ENCODE data around the gene SLC23A1.

The SLC23A1 gene

DNA sequence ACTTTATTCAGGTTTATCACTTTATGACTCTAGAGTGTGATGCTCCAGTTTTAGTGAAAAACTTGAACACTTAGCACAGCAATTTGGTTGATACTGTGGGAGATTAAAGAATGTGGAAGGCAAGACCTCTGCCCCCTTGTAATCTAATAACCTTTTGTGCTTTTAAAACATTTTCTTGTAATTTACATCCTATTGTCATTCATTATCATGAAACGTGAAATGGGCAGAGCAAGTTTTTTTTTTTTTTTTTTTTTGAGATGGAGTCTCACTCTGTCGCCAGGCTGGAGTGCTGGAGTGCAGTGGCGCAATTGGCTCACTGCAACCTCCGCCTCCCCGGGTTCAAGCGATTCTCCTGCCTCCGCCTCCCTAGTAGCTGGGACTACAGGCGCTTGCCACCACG, 39.6 kb downstream of the SLC23A1 start:
- TF ChIP-seq, protein P1, sequence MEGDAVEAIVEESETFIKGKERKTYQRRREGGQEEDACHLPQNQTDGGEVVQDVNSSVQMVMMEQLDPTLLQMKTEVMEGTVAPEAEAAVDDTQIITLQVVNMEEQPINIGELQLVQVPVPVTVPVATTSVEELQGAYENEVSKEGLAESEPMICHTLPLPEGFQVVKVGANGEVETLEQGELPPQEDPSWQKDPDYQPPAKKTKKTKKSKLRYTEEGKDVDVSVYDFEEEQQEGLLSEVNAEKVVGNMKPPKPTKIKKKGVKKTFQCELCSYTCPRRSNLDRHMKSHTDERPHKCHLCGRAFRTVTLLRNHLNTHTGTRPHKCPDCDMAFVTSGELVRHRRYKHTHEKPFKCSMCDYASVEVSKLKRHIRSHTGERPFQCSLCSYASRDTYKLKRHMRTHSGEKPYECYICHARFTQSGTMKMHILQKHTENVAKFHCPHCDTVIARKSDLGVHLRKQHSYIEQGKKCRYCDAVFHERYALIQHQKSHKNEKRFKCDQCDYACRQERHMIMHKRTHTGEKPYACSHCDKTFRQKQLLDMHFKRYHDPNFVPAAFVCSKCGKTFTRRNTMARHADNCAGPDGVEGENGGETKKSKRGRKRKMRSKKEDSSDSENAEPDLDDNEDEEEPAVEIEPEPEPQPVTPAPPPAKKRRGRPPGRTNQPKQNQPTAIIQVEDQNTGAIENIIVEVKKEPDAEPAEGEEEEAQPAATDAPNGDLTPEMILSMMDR (IDR thresholded peaks at IDR 0.05) = no peak
- intact Hi-C loops (cut with DNase I; ENCODE audit: low total_unique reads) = loop anchor here (5.0 kb wide), 1 partner anchor 51 kb away; the partner anchor contains the start of gene MATR3
- peaks cover 0 to 44% (median 20%) of the 10 kb centered on the region in 4 donors for H3K4me1 ChIP-seq
- no peaks in the 10 kb centered on the region for H3K27me3 ChIP-seq
- DNase-seq = no peak
- peak overlapping the region; percentile 77 to 92 for H3K4me3 ChIP-seq
- H3K27ac ChIP-seq = peak overlapping the region in 1 of 2 donors; percentile 98
- no peaks in the 10 kb centered on the region for H3K9me3 ChIP-seq
- H3K36me3 ChIP-seq = peaks cover 0 to 6% (median 0%) of the 10 kb centered on the region in 3 donors

DNA sequence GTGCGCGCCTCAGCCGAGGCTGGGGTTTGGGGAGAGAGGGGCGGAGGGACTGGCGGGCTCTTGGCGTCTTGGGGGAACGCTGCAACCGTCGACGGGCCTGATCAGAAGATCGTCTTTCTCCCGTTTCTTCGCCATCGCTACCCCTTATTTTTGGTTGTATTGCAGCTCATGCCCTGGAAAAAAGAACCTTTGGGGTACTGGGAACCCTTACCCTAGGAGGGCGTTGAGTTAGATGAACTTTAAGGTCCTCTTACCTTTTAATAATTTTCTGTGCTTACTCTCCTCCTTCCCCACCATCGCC, 40.7 kb downstream of the SLC23A1 start:
- Histone ChIP-seq H3K9me3 (no peaks in the 10 kb centered on the region), H3K27me3 (no peaks in the 10 kb centered on the region), H3K27ac (peak overlapping the region; percentile 94 to 98), H3K4me3 (peak overlapping the region; percentile 77 to 92), H3K4me1 (peaks cover 0 to 40% (median 17%) of the 10 kb centered on the region in 4 donors), H3K36me3 (peaks cover 0 to 6% (median 0%) of the 10 kb centered on the region in 3 donors)
- TF ChIP-seq, protein P1 (IDR thresholded peaks at IDR 0.05) = no peak
- no peak for DNase-seq
- intact Hi-C loops (cut with DNase I; ENCODE audit: low total_unique reads) = loop anchor here (5.0 kb wide), 1 partner anchor 50 kb away; the partner anchor contains the start of gene MATR3

DNA sequence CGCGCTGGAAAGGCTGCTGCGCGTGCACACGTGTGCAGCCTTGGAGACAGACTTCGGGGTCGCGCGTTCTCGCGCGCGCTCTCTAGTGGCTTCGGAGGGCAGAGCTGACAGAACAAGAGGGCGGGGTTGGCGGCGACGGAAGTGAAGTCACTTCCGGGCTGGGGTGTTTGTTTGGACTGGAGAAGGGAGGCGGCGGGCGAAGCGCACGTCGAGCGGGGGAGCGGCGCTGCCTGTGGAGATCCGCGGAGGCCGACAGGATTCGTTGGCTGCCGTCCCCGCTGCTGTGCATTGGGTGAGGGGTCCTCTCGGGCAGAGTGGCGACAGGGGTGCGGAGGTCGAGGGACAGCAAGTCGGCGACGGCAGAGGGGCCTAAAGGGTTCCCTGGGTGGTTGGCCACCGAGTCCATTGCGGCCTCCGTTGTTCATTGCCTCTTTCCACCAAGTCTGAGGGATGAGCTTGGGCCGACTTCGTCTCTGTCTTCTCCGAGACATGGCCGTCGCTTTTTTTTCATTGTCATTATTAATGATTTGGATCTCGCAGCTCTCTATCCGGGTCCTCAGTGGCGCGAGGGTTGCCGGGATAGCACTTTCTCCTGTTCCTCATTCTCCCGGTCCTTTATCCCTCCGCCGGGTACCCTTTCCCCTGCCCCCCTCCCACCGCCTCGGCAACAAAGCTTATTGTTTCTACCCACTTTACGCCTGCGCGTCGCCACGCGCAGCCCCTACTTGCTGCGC, 41.2 kb downstream of the SLC23A1 start, which contains the start of gene PAIP2:
PAIP2 (plus strand) TSS at position 166 of the 734 bp plus-strand sequence. CDS start 21,931 bp downstream, outside the sequence.
- peak within 1 kb of the TSS; percentile 94 to 98 for H3K27ac ChIP-seq
- H3K4me3 ChIP-seq = peak within 1 kb of the TSS; percentile 77 to 92
- H3K9me3 ChIP-seq = no peaks in the 10 kb centered on the region
- no peaks in the 10 kb centered on the region for H3K27me3 ChIP-seq
- peaks cover 0 to 46% (median 19%) of the 10 kb centered on the region in 4 donors for H3K4me1 ChIP-seq
- intact Hi-C loops (cut with DNase I; ENCODE audit: low total_unique reads) = loop anchor here (5.0 kb wide), 1 partner anchor 50 kb away; the partner anchor contains the start of gene MATR3
- peaks cover 0 to 6% (median 0%) of the 10 kb centered on the region in 3 donors for H3K36me3 ChIP-seq
- TF ChIP-seq, protein P1 (IDR thresholded peaks at IDR 0.05) = peak; percentile 72 to 73
- peak; percentile 98 for DNase-seq

DNA sequence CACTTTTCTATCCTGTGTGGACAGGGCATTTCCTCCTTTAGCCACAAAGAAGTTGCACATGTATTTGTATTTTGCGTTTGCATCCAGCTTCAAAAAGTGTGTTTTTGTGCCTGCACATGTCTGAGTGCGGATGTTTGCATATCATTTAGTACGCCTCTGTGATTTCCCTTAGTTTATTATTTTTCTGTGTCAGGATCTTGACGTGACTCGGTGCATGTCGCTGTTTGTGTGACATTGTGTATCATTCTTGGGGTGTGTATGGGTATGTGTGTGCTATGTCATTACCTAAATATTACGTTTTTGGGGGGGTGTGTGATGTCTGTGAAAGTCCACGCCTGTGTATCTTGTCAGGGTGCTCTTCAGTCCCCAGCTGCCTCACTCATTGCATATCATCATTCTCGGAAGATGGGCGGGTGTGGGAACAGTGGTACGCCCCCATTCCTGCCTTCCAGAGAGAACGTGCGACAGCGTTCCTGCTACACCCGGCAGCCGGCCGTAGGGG, 41.9 kb downstream of the SLC23A1 start:
- peak overlapping the region; percentile 77 to 92 for H3K4me3 ChIP-seq
- H3K27me3 ChIP-seq = no peaks in the 10 kb centered on the region
- DNase-seq = no peak
- intact Hi-C loops (cut with DNase I; ENCODE audit: low total_unique reads) = loop anchor here (5.0 kb wide), 1 partner anchor 49 kb away; the partner anchor contains the start of gene MATR3
- peak overlapping the region in 1 of 2 donors; percentile 98 for H3K27ac ChIP-seq
- TF ChIP-seq, protein P1 (IDR thresholded peaks at IDR 0.05) = no peak
- no peaks in the 10 kb centered on the region for H3K9me3 ChIP-seq
- H3K4me1 ChIP-seq = peaks cover 0 to 52% (median 22%) of the 10 kb centered on the region in 4 donors
- H3K36me3 ChIP-seq = peaks cover 0 to 2% (median 0%) of the 10 kb centered on the region in 3 donors

DNA sequence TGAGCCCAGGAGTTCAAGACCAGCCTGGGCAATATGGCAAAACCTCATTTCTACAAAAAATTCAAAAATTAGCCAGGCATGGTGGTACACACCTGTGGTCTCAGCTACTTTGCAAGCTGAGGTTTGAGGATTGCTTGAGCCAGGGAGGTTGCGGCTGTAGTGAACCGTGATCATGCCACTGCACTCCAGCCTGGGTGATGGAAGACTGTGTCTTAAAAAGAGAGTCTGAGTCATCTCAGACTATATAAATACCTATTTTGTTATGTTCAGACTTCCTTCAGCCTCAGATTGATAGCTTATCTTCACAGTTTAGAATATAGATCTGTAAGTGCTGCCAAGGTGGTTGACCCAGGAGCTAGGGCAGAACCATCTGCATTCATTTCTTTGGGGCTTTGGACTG, 43.0 kb downstream of the SLC23A1 start:
- Histone ChIP-seq H3K36me3 (no peaks in the 10 kb centered on the region), H3K9me3 (no peaks in the 10 kb centered on the region), H3K4me3 (no peak overlapping the region), H3K4me1 (peaks cover 0 to 54% (median 22%) of the 10 kb centered on the region in 4 donors), H3K27me3 (no peaks in the 10 kb centered on the region), H3K27ac (no peak overlapping the region)
- TF ChIP-seq, protein P1 (IDR thresholded peaks at IDR 0.05) = no peak
- intact Hi-C loops (cut with DNase I; ENCODE audit: low total_unique reads) = loop anchor here (5.0 kb wide), 1 partner anchor 48 kb away; the partner anchor contains the start of gene MATR3
- no peak for DNase-seq
